GM12874 (cell line): ENCODE results near the gene SMYD1.

ENCODE experiments used
- CTCF ChIP-seq: IDR thresholded peaks from 2 replicates; pipeline ENCODE4 v1.5.1; 2011; ENCODE audit warnings: low read depth, mild to moderate bottlenecking, control low read depth, low read length, moderate library complexity; ENCODE audit not compliant: insufficient read depth

Gene SMYD1

GRCh38 chr2:88051792-88052191, 15.8 kb upstream of the SMYD1 start:
- TF ChIP-seq CTCF, result no peak

GRCh38 chr2:88053296-88053695, 14.3 kb upstream of the SMYD1 start:
- TF ChIP-seq CTCF, result no peak

GRCh38 chr2:88053934-88054781, 13.5 kb upstream of the SMYD1 start:
- no peak for TF ChIP-seq CTCF

- TF ChIP-seq CTCF, result no peak
Measured at GRCh38 chr2:88054782-88055370, 12.7 kb upstream of the SMYD1 start.

- no peak for TF ChIP-seq CTCF
Measured at GRCh38 chr2:88055371-88056128, 12.1 kb upstream of the SMYD1 start, which contains the start of gene KRCC1. Gene KRCC1 (minus strand): TSS chr2:88055783. CDS start chr2:88028563, 27,220 bp downstream.

- TF ChIP-seq CTCF, result no peak
Measured at GRCh38 chr2:88057437-88057844, 10.2 kb upstream of the SMYD1 start.

GRCh38 chr2:88058191-88058590, 9.4 kb upstream of the SMYD1 start:
- TF ChIP-seq CTCF, result no peak
